PC-3 (cell line): ENCODE results near the gene GAB4. TPM values are rescaled to one million over a fixed set of nuclear protein-coding genes. Genes with fewer than 3 reads are reported as not detected.

Experiments
- ATAC-seq: fragments of 200-7000 bp; cut with Tn5 transposase; 2 replicates; pipeline ENCODE4 v1.9.1; 2020; ENCODE audit warnings: mild to moderate bottlenecking, moderate library complexity
- BruUV-seq: library from RNA; stranded (reverse); fragments of 400-500 nt; replicated peaks from 2 replicates; lab custom pipeline; 2021; lab: Mats Ljungman, UMichigan
- CTCF ChIA-PET: fragments of 300-600 bp; sonication (Branson Sonifier 250); formaldehyde crosslinking; loops from one replicate; lab custom pipeline; 2022; ENCODE audit warnings: antibody characterized with exemption; lab: Charles Lee
- POLR2A ChIA-PET: fragments of 300-600 bp; sonication (Branson Sonifier 250); formaldehyde crosslinking; loops from one replicate; lab custom pipeline; 2022; ENCODE audit warnings: antibody characterized with exemption; ENCODE audit not compliant: unreplicated experiment; lab: Charles Lee
- DNase-seq: peaks from one replicate; pipeline ENCODE4 v3.0.0-alpha.2; 2015
- H2AFZ ChIP-seq: fragments of 300-600 bp; sonication (generic); 2 replicates; pipeline ENCODE4 v1.6.0; 2016; ENCODE audit warnings: antibody characterized with exemption, low read length
- H3F3A ChIP-seq: fragments of 300-600 bp; sonication (generic); one replicate; pipeline ENCODE4 v1.6.0; 2017; ENCODE audit warnings: antibody characterized with exemption, low read length, control low read depth, mild to moderate bottlenecking; ENCODE audit not compliant: unreplicated experiment
- H3K27ac ChIP-seq: fragments of 300-600 bp; sonication (generic); 2 replicates; pipeline ENCODE4 v1.5.1; 2016; ENCODE audit warnings: mild to moderate bottlenecking, low read length
- H3K27me3 ChIP-seq: fragments of 300-600 bp; sonication (generic); 2 replicates; pipeline ENCODE4 v1.6.1; 2016; ENCODE audit warnings: low read length, mixed read lengths
- H3K36me3 ChIP-seq: fragments of 300-600 bp; sonication (generic); 2 replicates; pipeline ENCODE4 v1.6.1; 2016; ENCODE audit warnings: low read depth, mixed run types, low read length, mixed read lengths
- H3K4me1 ChIP-seq: fragments of 300-600 bp; sonication (generic); 2 replicates; pipeline ENCODE4 v1.5.1; 2016; ENCODE audit warnings: low read length; ENCODE audit not compliant: insufficient read depth
- H3K4me2 ChIP-seq: fragments of 300-600 bp; sonication (generic); 2 replicates; pipeline ENCODE4 v1.6.0; 2016; ENCODE audit warnings: low read length
- H3K4me3 ChIP-seq: fragments of 300-600 bp; sonication (generic); 2 replicates; pipeline ENCODE4 v1.5.1; 2016; ENCODE audit warnings: mild to moderate bottlenecking, low read length, mixed read lengths
- H3K79me2 ChIP-seq: fragments of 300-600 bp; sonication (generic); 2 replicates; pipeline ENCODE4 v1.6.1; 2017; ENCODE audit warnings: low read length, mixed read lengths
- H3K9ac ChIP-seq: fragments of 300-600 bp; sonication (generic); 2 replicates; pipeline ENCODE4 v1.6.0; 2016; ENCODE audit warnings: mild to moderate bottlenecking, low read length
- H3K9me2 ChIP-seq: fragments of 300-600 bp; sonication (generic); replicated peaks from 2 replicates; pipeline ENCODE4 v1.6.1; 2016; ENCODE audit warnings: mixed run types, low read length, mixed read lengths
- H3K9me3 ChIP-seq: fragments of 300-600 bp; sonication (generic); 2 replicates; pipeline ENCODE4 v1.6.1; 2016; ENCODE audit warnings: low read length, mixed read lengths
- H4K20me1 ChIP-seq: fragments of 300-600 bp; sonication (generic); 2 replicates; pipeline ENCODE4 v1.6.1; 2016; ENCODE audit warnings: low read length, mixed read lengths
- EZH2 ChIP-seq: fragments of 300-600 bp; sonication (generic); IDR thresholded peaks from one replicate; pipeline ENCODE4 v1.6.1; 2017; ENCODE audit warnings: antibody characterized with exemption, mild to moderate bottlenecking, low read length; ENCODE audit not compliant: unreplicated experiment
- EZH2phosphoT487 ChIP-seq: fragments of 300-600 bp; sonication (generic); IDR thresholded peaks from 2 replicates; pipeline ENCODE4 v1.6.1; 2018; ENCODE audit warnings: mild to moderate bottlenecking, antibody characterized with exemption, low read length, borderline replicate concordance
- intact Hi-C: fragments of 100-400 bp; cut with micrococcal nuclease; formaldehyde crosslinking; loops from 2 replicates; pipeline ENCODE4 v1.9.0; 2023
- total RNA-seq: library from RNA; depleted of rRNA; stranded (reverse); fragments of >200 nt; gene quantifications from 2 replicates; pipeline ENCODE4 v1.2.3, GENCODE V29; 2014
- TF ChIP-seq, protein P1 (sequence below): fragments of 300-600 bp; sonication (generic); conservative IDR thresholded peaks from 2 replicates; pipeline ENCODE4 v1.5.1; 2017; ENCODE audit warnings: antibody characterized with exemption, low read depth, mild to moderate bottlenecking, low read length

Gene GAB4
- total RNA-seq, 1 experiment from 2014 or later: not detected

DNA sequence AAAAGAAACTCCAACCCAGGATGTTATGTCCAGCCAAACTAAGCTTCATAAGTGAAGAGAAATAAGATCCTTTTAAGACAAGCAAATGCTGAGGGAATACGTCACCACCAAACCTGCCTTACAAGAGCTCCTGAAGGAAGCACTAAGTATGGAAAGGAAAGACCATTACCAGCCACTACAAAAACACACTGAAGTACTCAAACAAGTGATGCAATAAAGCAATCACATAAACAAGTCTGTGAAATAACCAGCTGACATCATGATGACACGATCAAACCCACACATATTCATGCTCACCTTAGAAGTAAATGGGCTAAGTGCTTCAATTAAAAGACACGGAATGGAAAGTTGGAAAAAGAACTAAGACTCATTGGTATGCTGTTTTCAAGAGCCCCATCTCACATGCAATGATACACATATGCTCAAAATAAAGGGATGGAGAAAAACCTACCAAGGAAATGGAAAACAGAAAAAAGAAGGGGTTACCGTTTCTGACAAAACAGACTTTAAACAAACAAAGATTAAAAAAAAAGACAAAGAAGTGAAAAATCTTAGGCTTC lies 82.5 kb downstream of the GAB4 start:
- H3K27ac ChIP-seq: no peak overlapping the region
- BruUV-seq: no TSS peak
- no peaks in the 10 kb centered on the region for H3K9me3 ChIP-seq
- H3K9me2 ChIP-seq: no peaks in the 10 kb centered on the region
- no peaks in the 10 kb centered on the region for H3F3A ChIP-seq
- TF ChIP-seq, protein P1, sequence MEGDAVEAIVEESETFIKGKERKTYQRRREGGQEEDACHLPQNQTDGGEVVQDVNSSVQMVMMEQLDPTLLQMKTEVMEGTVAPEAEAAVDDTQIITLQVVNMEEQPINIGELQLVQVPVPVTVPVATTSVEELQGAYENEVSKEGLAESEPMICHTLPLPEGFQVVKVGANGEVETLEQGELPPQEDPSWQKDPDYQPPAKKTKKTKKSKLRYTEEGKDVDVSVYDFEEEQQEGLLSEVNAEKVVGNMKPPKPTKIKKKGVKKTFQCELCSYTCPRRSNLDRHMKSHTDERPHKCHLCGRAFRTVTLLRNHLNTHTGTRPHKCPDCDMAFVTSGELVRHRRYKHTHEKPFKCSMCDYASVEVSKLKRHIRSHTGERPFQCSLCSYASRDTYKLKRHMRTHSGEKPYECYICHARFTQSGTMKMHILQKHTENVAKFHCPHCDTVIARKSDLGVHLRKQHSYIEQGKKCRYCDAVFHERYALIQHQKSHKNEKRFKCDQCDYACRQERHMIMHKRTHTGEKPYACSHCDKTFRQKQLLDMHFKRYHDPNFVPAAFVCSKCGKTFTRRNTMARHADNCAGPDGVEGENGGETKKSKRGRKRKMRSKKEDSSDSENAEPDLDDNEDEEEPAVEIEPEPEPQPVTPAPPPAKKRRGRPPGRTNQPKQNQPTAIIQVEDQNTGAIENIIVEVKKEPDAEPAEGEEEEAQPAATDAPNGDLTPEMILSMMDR: no peak
- TF ChIP-seq EZH2: no peak
- TF ChIP-seq EZH2phosphoT487: no peak
- no peak for DNase-seq
- no peak overlapping the region for H2AFZ ChIP-seq
- no peaks in the 10 kb centered on the region for H3K36me3 ChIP-seq
- H3K4me1 ChIP-seq: no peaks in the 10 kb centered on the region
- POLR2A ChIA-PET: no interaction called here
- H4K20me1 ChIP-seq: no peaks in the 10 kb centered on the region
- no peaks in the 10 kb centered on the region for H3K27me3 ChIP-seq
- CTCF ChIA-PET: no interaction called here
- H3K79me2 ChIP-seq: no peaks in the 10 kb centered on the region
- no peak overlapping the region for H3K4me3 ChIP-seq
- intact Hi-C loops: no loop called here
- ATAC-seq: no peak
- H3K9ac ChIP-seq: no peak overlapping the region
- H3K4me2 ChIP-seq: no peak overlapping the region

DNA sequence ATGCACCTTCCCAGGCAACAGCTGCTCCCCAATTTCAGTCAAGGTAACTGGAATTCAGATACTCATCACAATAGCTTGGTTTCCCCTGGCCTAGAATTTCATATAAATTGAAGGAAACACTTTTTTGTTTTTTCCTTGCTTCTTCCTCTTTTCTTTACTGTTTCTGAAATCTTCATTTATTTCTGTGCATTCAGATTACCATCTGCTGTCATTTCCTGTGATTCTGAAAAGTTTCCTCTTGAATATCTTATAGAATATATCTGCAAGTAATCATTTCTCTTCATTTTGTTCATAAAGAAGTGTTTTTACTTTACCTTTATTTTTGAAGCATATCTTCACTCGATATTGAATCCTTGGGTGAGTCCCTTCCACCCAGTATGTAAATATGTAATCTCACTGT lies 85.3 kb downstream of the GAB4 start:
- no peaks in the 10 kb centered on the region for H3K4me1 ChIP-seq
- H3K4me3 ChIP-seq: no peak overlapping the region
- CTCF ChIA-PET: no interaction called here
- DNase-seq (no peak), ATAC-seq (no peak)
- no peak overlapping the region for H3K4me2 ChIP-seq
- BruUV-seq: no TSS peak
- H3K79me2 ChIP-seq: no peaks in the 10 kb centered on the region
- no peak for TF ChIP-seq EZH2
- TF ChIP-seq, protein P1: no peak
- TF ChIP-seq EZH2phosphoT487: no peak
- POLR2A ChIA-PET: no interaction called here
- no peaks in the 10 kb centered on the region for H3F3A ChIP-seq
- H4K20me1 ChIP-seq: no peaks in the 10 kb centered on the region
- H2AFZ ChIP-seq: no peak overlapping the region
- intact Hi-C loops: no loop called here
- no peak overlapping the region for H3K9ac ChIP-seq
- no peaks in the 10 kb centered on the region for H3K9me2 ChIP-seq
- no peaks in the 10 kb centered on the region for H3K36me3 ChIP-seq
- no peak overlapping the region for H3K27ac ChIP-seq
- H3K9me3 ChIP-seq: no peaks in the 10 kb centered on the region
- no peaks in the 10 kb centered on the region for H3K27me3 ChIP-seq

GRCh38 chr22:16922076-16922475 lies 85.9 kb downstream of the GAB4 start:
- no peaks in the 10 kb centered on the region for H3K27me3 ChIP-seq
- POLR2A ChIA-PET: no interaction called here
- no peaks in the 10 kb centered on the region for H3K9me3 ChIP-seq
- no peak overlapping the region for H2AFZ ChIP-seq
- no peak overlapping the region for H3K9ac ChIP-seq
- H3K9me2 ChIP-seq: no peaks in the 10 kb centered on the region
- CTCF ChIA-PET: no interaction called here
- no peaks in the 10 kb centered on the region for H3K36me3 ChIP-seq
- ATAC-seq (no peak), DNase-seq (no peak)
- TF ChIP-seq EZH2phosphoT487 (no peak), EZH2 (no peak)
- TF ChIP-seq, protein P1: no peak
- no TSS peak for BruUV-seq
- H3K27ac ChIP-seq: no peak overlapping the region
- H4K20me1 ChIP-seq: no peaks in the 10 kb centered on the region
- H3K79me2 ChIP-seq: no peaks in the 10 kb centered on the region
- no peak overlapping the region for H3K4me2 ChIP-seq
- H3K4me1 ChIP-seq: no peaks in the 10 kb centered on the region
- no peaks in the 10 kb centered on the region for H3F3A ChIP-seq
- intact Hi-C loops: no loop called here
- no peak overlapping the region for H3K4me3 ChIP-seq
